ENCODE results near the gene PRR19. TPM values are rescaled to one million over a fixed set of nuclear protein-coding genes. Genes with fewer than 3 reads are reported as not detected.
A peak's percentile ranks its signal among the peaks of the same experiment; 100 is the strongest.

PRR19 gene
- total RNA-seq, 1 donor: 0.86 TPM

- no peak for DNase-seq (ENCODE audit: low read depth)
- H3K4me3 ChIP-seq (ENCODE audit: low read depth, low read length): no peak overlapping the region
- TF ChIP-seq CTCF (IDR thresholded peaks at IDR 0.05; ENCODE audit: insufficient read depth, low read depth, low read length): no peak
Measured at GRCh38 chr19:42292963-42293362, 9.0 kb upstream of the PRR19 start.

- H3K4me3 ChIP-seq (ENCODE audit: low read depth, low read length): no peak overlapping the region
- peak; percentile 6 for TF ChIP-seq CTCF (IDR thresholded peaks at IDR 0.05; ENCODE audit: insufficient read depth, low read depth, low read length)
- no peak for DNase-seq (ENCODE audit: low read depth)
Measured at GRCh38 chr19:42293540-42293939, 8.4 kb upstream of the PRR19 start.

- H3K4me3 ChIP-seq (ENCODE audit: low read depth, low read length): no peak overlapping the region
- TF ChIP-seq CTCF (IDR thresholded peaks at IDR 0.05; ENCODE audit: insufficient read depth, low read depth, low read length): no peak
- DNase-seq (ENCODE audit: low read depth): no peak
Measured at GRCh38 chr19:42293948-42294347, 8.0 kb upstream of the PRR19 start.

- TF ChIP-seq CTCF (IDR thresholded peaks at IDR 0.05; ENCODE audit: insufficient read depth, low read depth, low read length): no peak
- no peak overlapping the region for H3K4me3 ChIP-seq (ENCODE audit: low read depth, low read length)
- DNase-seq (ENCODE audit: low read depth): no peak
Measured at GRCh38 chr19:42294471-42295137, 7.3 kb upstream of the PRR19 start.

- no peak overlapping the region for H3K4me3 ChIP-seq (ENCODE audit: low read depth, low read length)
- no peak for DNase-seq (ENCODE audit: low read depth)
- TF ChIP-seq CTCF (IDR thresholded peaks at IDR 0.05; ENCODE audit: insufficient read depth, low read depth, low read length): no peak
Measured at GRCh38 chr19:42295342-42295741, 6.6 kb upstream of the PRR19 start.

GRCh38 chr19:42295831-42296525, 6.0 kb upstream of the PRR19 start:
- H3K4me3 ChIP-seq (ENCODE audit: low read depth, low read length): no peak overlapping the region
- TF ChIP-seq CTCF (IDR thresholded peaks at IDR 0.05; ENCODE audit: insufficient read depth, low read depth, low read length): peak; percentile 97
- peak; percentile 51 for DNase-seq (ENCODE audit: low read depth)
